Testis (tissue), 3 donors: ENCODE results near the gene ATP6V1G1. TPM values are rescaled to one million over a fixed set of nuclear protein-coding genes. Genes with fewer than 3 reads are reported as not detected.

Source experiments
- DNase-seq: peaks from one replicate; pipeline ENCODE4 v3.0.0-alpha.2; 2019
- H3K27ac ChIP-seq, 2 donors: fragments of 200-600 bp; sonication (generic); one replicate each; pipeline ENCODE4 v1.5.1; 2019
- H3K27me3 ChIP-seq: fragments of 200-600 bp; sonication (generic); one replicate; pipeline ENCODE4 v1.5.1; 2019
- H3K36me3 ChIP-seq: fragments of 200-600 bp; sonication (generic); one replicate; pipeline ENCODE4 v1.5.1; 2017; ENCODE audit warnings: low read depth; ENCODE audit errors: missing control alignments
- H3K4me1 ChIP-seq: fragments of 200-600 bp; sonication (generic); one replicate; pipeline ENCODE4 v1.5.1; 2019
- H3K4me3 ChIP-seq, 2 donors: fragments of 200-600 bp; sonication (generic); one replicate each; pipeline ENCODE4 v1.5.1; 2017 to 2019
- H3K9me3 ChIP-seq: fragments of 200-600 bp; sonication (generic); one replicate; pipeline ENCODE4 v1.5.1; 2017
- CTCF ChIP-seq, 3 experiments: fragments of 450-650 bp in 2 of 3; fragments of 200-600 bp in 1 of 3; sonication (generic) in 1 of 3; IDR thresholded peaks; one replicate each; pipeline ENCODE4 v1.5.1; 2016 to 2019; ENCODE audit warnings: antibody characterized with exemption in 3 of 3, mild to moderate bottlenecking in 2 of 3, moderate library complexity in 1 of 3
- POLR2A ChIP-seq: fragments of 450-650 bp; IDR thresholded peaks from one replicate; pipeline ENCODE4 v1.6.1; 2017; ENCODE audit warnings: antibody characterized with exemption, mild to moderate bottlenecking, moderate library complexity
- WGBS, 2 donors: methylation state at CpG; one replicate each; pipeline ENCODE4 v1.1.5; 2018; 5-methylcytosine and 5-hydroxymethylcytosine counted together
- intact Hi-C: fragments of 100-400 bp; cut with DNase I; formaldehyde crosslinking; loops from one replicate; pipeline ENCODE4 v1.15.1; 2023; ENCODE audit warnings: low total_unique reads
- polyA plus RNA-seq: library from polyadenylated mRNA; stranded (reverse); fragments of 350-450 nt; fragmentation: Illumina TruSeq; extraction: RNeasy Lipid Tissue Mini Kit (QIAGEN cat#74804); gene quantifications from one replicate; pipeline ENCODE4 v1.2.3, GENCODE V29; 2014; ENCODE audit warnings: low read depth, low replicate concordance; ENCODE audit not compliant: insufficient read depth
- total RNA-seq, 2 donors: library from RNA; depleted of rRNA; stranded (reverse); fragments of >200 nt; gene quantifications; one replicate each; pipeline ENCODE4 v1.2.3, GENCODE V29; 2016

ATP6V1G1 gene
- total and polyA plus RNA-seq, 3 donors from 2014 or later: 215 to 243 (median 233) TPM

- H3K9me3 ChIP-seq: no peaks in the 10 kb centered on the region
- H3K27ac ChIP-seq: peak overlapping the region in 1 of 2 donors; percentile 71
- no peak overlapping the region for H3K4me3 ChIP-seq
- peaks cover 10% of the 10 kb centered on the region for H3K4me1 ChIP-seq
- intact Hi-C loops: no loop called here
- TF ChIP-seq POLR2A (no peak), CTCF (IDR thresholded peaks at IDR 0.05) (no peak)
- H3K27me3 ChIP-seq: no peaks in the 10 kb centered on the region
- H3K36me3 ChIP-seq: no peaks in the 10 kb centered on the region
- WGBS, 2 donors: 60 to 61% methylated on average over 13 of the region's 13 CpGs
- DNase-seq: peak; percentile 36
Measured at GRCh38 chr9:114619191-114619761, 31.7 kb downstream of the ATP6V1G1 start.

DNA sequence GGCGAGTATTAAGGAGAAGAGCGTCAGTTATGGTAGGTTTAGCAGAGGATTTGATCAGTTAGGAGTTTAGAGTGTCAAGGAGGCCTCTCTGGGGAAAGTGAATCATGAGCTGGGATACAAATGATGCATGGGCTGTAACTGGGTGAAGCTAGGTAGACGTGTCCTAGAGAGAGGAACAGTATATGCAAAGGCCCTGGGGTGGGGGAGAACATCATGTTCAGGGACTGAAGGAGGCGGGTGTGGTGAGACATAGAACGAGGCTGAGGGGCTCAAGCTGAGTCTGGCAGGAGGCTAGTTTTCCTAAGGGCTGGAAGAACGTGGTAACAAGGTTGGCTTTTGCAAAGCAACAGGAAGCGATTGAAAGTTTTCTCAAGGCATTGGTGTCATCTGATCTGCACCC, 34.0 kb downstream of the ATP6V1G1 start:
- H3K9me3 ChIP-seq: no peaks in the 10 kb centered on the region
- H3K36me3 ChIP-seq: no peaks in the 10 kb centered on the region
- H3K4me1 ChIP-seq: peaks cover 8% of the 10 kb centered on the region
- no peak overlapping the region for H3K27ac ChIP-seq
- intact Hi-C loops: no loop called here
- 83 to 87% methylated on average over 7 of the region's 7 CpGs for WGBS, 2 donors
- no peak overlapping the region for H3K4me3 ChIP-seq
- TF ChIP-seq CTCF (IDR thresholded peaks at IDR 0.05) (no peak), POLR2A (no peak)
- no peaks in the 10 kb centered on the region for H3K27me3 ChIP-seq
- no peak for DNase-seq

DNA sequence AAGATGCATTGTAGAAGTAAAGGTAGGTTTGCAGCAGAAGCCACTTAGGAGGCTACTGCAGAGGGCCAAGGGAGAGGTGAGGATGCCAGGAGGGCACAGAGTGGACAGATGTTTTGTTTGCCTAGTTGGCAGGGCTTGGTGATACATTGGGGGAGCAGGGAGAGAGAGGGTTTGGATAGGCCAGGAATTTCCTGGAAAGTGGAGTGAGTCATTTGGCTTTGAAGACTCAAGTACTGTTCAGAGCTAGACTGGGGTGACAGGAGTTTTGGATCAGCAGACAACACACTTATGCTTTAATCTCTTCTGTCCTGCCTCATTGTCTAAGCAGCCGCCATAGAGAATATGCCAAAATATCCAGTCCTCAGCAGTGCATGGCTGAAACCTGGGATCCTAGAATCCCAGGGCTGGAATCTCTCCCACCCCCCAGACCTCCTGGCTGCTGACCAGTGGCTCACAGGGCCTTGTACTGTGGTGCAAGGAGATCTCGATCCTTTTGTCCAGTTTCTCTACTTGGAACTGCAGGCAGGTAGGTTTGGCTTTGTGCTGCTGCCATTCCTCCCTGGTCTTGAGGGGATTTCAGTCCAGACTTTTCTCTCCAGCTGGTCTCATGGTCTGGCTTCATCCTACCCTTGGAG, 34.5 kb downstream of the ATP6V1G1 start:
- Histone ChIP-seq H3K4me1 (peaks cover 2% of the 10 kb centered on the region), H3K27ac (no peak overlapping the region), H3K27me3 (no peaks in the 10 kb centered on the region), H3K36me3 (no peaks in the 10 kb centered on the region), H3K4me3 (no peak overlapping the region), H3K9me3 (no peaks in the 10 kb centered on the region)
- TF ChIP-seq CTCF (IDR thresholded peaks at IDR 0.05) (no peak), POLR2A (no peak)
- WGBS, 2 donors: 67 to 73% methylated on average over 2 of the region's 2 CpGs
- DNase-seq: no peak
- intact Hi-C loops: no loop called here

GRCh38 chr9:114624677-114625076, 37.1 kb downstream of the ATP6V1G1 start:
- no peak for DNase-seq
- Histone ChIP-seq H3K9me3 (no peaks in the 10 kb centered on the region), H3K4me3 (no peak overlapping the region), H3K36me3 (no peaks in the 10 kb centered on the region), H3K27ac (no peak overlapping the region), H3K27me3 (no peaks in the 10 kb centered on the region), H3K4me1 (no peaks in the 10 kb centered on the region)
- 93 to 97% methylated on average over 2 of the region's 2 CpGs for WGBS, 2 donors
- TF ChIP-seq CTCF (IDR thresholded peaks at IDR 0.05) (no peak), POLR2A (no peak)
- intact Hi-C loops: no loop called here
